Measurements from ENCODE around the gene SLC38A8. TPM values are rescaled to one million over a fixed set of nuclear protein-coding genes. Genes with fewer than 3 reads are reported as not detected.

SLC38A8 gene
- total RNA-seq, 1 donor from 2014 or later: not detected

DNA sequence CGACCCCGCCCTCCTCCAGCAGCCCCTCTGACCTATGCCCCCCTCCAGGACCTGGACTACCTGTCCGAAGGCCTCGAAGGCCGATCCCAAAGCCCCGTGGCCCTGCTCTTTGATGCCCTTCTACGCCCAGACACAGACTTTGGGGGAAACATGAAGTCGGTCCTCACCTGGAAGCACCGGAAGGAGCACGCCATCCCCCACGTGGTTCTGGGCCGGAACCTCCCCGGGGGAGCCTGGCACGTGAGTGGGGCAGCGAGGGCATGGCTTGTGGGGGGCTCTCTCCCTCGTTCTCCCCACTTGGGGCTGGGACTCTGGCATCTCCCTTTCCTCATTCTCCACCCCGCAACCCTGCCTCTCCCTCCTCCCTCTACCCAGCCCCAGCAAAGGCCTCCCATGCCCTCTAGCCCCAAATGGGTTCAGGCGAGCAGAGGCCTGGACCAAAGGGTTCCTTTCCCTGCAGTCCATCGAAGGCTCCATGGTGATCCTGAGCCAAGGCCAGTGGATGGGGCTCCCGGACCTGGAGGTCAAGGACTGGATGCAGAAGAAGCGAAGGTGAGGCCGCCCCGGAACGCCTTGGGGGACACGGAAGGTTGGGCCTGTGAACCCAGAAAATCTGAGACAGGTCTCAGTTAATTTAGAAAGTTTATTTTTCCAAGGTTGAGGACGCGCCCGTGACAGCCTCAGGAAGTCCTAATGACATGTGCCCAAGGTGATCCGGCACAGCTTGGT is 81.9 kb downstream of the SLC38A8 start:
- H3K27ac ChIP-seq: no peak overlapping the region
- peaks cover 0 to 16% of the 10 kb centered on the region in 2 donors for H3K36me3 ChIP-seq
- no peak for DNase-seq (ENCODE audit: extremely low spot score in 2 of 2)
- H3K27me3 ChIP-seq: no peaks in the 10 kb centered on the region
- intact Hi-C loops (cut with DNase I): loop anchor here (10.0 kb wide), 2 partner anchors 104 to 524 kb away; no protein-coding TSS in a partner anchor
- no peak for TF ChIP-seq POLR2AphosphoS5 (IDR thresholded peaks at IDR 0.05; ENCODE audit: insufficient read depth in 1 of 2, low read depth in 1 of 2)
- TF ChIP-seq, protein P1, sequence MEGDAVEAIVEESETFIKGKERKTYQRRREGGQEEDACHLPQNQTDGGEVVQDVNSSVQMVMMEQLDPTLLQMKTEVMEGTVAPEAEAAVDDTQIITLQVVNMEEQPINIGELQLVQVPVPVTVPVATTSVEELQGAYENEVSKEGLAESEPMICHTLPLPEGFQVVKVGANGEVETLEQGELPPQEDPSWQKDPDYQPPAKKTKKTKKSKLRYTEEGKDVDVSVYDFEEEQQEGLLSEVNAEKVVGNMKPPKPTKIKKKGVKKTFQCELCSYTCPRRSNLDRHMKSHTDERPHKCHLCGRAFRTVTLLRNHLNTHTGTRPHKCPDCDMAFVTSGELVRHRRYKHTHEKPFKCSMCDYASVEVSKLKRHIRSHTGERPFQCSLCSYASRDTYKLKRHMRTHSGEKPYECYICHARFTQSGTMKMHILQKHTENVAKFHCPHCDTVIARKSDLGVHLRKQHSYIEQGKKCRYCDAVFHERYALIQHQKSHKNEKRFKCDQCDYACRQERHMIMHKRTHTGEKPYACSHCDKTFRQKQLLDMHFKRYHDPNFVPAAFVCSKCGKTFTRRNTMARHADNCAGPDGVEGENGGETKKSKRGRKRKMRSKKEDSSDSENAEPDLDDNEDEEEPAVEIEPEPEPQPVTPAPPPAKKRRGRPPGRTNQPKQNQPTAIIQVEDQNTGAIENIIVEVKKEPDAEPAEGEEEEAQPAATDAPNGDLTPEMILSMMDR (IDR thresholded peaks at IDR 0.05): no peak
- no peak for TF ChIP-seq POLR2A (IDR thresholded peaks at IDR 0.05)
- no peaks in the 10 kb centered on the region for H3K9me3 ChIP-seq
- no peak overlapping the region for H3K4me3 ChIP-seq
- no peaks in the 10 kb centered on the region for H3K4me1 ChIP-seq

Small RNA genes lying within 50 kb of the gene (small RNA-seq; reads per million reads assigned to genes)
- not detected for gene RNA5SP432

Other genes with a start within 250 kb of the SLC38A8 start
- 14.2 TPM for gene HSBP1, start 234.8 kb downstream of the SLC38A8 start, total RNA-seq
- gene MLYCD, start 143.7 kb downstream of the SLC38A8 start, total RNA-seq: 8.8 TPM
- gene OSGIN1, start 89.6 kb downstream of the SLC38A8 start, total RNA-seq: 6.4 TPM
- not detected for gene NECAB2, start 74.6 kb downstream of the SLC38A8 start, total RNA-seq
- 71.0 TPM for gene MBTPS1, start 74.1 kb upstream of the SLC38A8 start, total RNA-seq
- 16.9 TPM for gene HSDL1, start 102.4 kb upstream of the SLC38A8 start, total RNA-seq
- gene DNAAF1, start 102.5 kb upstream of the SLC38A8 start, total RNA-seq: not detected
- 30.2 TPM for gene TAF1C, start 144.3 kb upstream of the SLC38A8 start, total RNA-seq
- not detected for gene ADAD2, start 148.4 kb upstream of the SLC38A8 start, total RNA-seq
- not detected for gene KCNG4, start 197.2 kb upstream of the SLC38A8 start, total RNA-seq

All from vagina (tissue), 2 donors.